ENCODE data around the gene MSRB1. TPM values are rescaled to one million over a fixed set of nuclear protein-coding genes. Genes with fewer than 3 reads are reported as not detected.

MSRB1 gene
- total RNA-seq, 1 donor from 2014 or later: 23.7 TPM

DNA sequence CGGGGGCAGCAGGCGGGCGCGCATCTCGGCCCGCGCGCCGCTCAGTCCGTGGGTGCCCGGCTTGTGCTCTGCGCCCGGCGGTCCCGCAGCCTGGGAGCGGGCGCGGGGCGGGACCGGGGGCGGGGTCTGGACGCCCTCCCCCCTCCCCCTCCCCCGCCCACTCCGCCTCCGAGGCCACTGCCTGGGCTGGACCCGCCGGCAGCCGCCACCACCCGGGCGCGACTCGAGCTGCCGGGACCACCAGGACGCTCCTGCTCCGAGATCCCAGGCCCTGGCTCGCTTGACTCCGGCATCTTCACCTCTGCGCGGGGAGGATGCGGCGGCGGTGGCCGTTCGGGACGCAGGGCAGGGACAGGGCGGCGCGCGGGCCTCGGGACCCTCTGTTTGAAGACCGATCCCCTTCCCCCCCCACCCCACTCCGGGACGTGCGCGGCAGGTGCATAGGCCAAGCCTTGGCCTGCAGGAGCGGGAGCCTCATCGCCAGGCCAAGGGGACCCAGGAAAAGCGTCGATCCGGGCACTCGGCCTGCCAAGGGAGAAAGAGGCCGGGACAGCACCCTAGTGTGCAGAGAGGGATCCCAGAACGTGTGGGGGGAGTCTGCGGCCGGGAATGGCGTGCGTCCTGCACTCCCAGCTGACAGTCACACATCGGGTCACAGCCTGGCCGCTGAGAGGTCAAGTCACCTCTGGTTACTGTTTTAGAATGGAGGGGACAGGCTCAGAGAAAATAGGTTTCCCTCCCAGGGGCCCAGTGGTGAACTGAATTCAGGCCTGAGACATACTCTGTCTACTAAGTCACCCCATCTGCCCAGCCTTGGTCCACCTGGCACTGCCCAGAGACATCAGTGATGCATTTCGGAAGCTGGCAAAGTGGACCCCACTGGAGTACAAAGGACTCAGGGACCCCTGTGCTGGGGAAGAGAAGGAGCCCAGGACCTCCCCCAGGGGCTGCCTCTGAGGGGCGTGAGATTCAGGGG lies 24.4 kb downstream of the MSRB1 start, which contains the start of gene HS3ST6:
Gene HS3ST6, minus strand, starts transcription at position 65 of the 976 bp plus-strand sequence. CDS start 92 bp downstream, outside the sequence.
- TF ChIP-seq, protein P1, sequence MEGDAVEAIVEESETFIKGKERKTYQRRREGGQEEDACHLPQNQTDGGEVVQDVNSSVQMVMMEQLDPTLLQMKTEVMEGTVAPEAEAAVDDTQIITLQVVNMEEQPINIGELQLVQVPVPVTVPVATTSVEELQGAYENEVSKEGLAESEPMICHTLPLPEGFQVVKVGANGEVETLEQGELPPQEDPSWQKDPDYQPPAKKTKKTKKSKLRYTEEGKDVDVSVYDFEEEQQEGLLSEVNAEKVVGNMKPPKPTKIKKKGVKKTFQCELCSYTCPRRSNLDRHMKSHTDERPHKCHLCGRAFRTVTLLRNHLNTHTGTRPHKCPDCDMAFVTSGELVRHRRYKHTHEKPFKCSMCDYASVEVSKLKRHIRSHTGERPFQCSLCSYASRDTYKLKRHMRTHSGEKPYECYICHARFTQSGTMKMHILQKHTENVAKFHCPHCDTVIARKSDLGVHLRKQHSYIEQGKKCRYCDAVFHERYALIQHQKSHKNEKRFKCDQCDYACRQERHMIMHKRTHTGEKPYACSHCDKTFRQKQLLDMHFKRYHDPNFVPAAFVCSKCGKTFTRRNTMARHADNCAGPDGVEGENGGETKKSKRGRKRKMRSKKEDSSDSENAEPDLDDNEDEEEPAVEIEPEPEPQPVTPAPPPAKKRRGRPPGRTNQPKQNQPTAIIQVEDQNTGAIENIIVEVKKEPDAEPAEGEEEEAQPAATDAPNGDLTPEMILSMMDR (IDR thresholded peaks at IDR 0.05; ENCODE audit: insufficient read depth, low read depth, low read length): no peak
- peak; percentile 62 for TF ChIP-seq EZH2 (IDR thresholded peaks at IDR 0.05; ENCODE audit: insufficient read depth, low read length)
- Histone ChIP-seq H3K79me2 (ENCODE audit: insufficient read depth, low read length) (no peaks in the 10 kb centered on the region), H3K27ac (ENCODE audit: low read depth, low read length) (no peak within 1 kb of the TSS), H3K9me3 (ENCODE audit: insufficient read depth, low read depth, low read length) (no peaks in the 10 kb centered on the region), H3K4me1 (ENCODE audit: insufficient read depth, low read length) (no peaks in the 10 kb centered on the region), H3K36me3 (ENCODE audit: insufficient read depth, low read length) (no peaks in the 10 kb centered on the region), H3K27me3 (ENCODE audit: insufficient read depth, low read length) (peaks cover 71% of the 10 kb centered on the region), H3K4me2 (ENCODE audit: low read length) (no peak within 1 kb of the TSS), H3K4me3 (ENCODE audit: insufficient read depth, low read depth, low read length) (no peak within 1 kb of the TSS), H4K20me1 (ENCODE audit: insufficient read depth, low read length) (no peaks in the 10 kb centered on the region), H3K9ac (ENCODE audit: low read length) (no peak within 1 kb of the TSS), H2AFZ (ENCODE audit: low read depth, low read length) (no peak within 1 kb of the TSS)
- peaks cover 2% of the 10 kb centered on the region for H3K4me1 Mint-ChIP-seq (ENCODE audit: low read depth, unreplicated experiment)
- no peak within 1 kb of the TSS for H3K27ac Mint-ChIP-seq (ENCODE audit: unreplicated experiment)
- no peak within 1 kb of the TSS for H3K4me3 Mint-ChIP-seq (ENCODE audit: unreplicated experiment)
- H3K27me3 Mint-ChIP-seq (ENCODE audit: low read depth, unreplicated experiment): peaks cover 63% of the 10 kb centered on the region
- DNase-seq (ENCODE audit: low read depth) (no peak), FAIRE-seq (no peak)
- H3K36me3 Mint-ChIP-seq (ENCODE audit: low read depth, unreplicated experiment): no peaks in the 10 kb centered on the region
- H3K9me3 Mint-ChIP-seq (ENCODE audit: unreplicated experiment): no peaks in the 10 kb centered on the region

DNA sequence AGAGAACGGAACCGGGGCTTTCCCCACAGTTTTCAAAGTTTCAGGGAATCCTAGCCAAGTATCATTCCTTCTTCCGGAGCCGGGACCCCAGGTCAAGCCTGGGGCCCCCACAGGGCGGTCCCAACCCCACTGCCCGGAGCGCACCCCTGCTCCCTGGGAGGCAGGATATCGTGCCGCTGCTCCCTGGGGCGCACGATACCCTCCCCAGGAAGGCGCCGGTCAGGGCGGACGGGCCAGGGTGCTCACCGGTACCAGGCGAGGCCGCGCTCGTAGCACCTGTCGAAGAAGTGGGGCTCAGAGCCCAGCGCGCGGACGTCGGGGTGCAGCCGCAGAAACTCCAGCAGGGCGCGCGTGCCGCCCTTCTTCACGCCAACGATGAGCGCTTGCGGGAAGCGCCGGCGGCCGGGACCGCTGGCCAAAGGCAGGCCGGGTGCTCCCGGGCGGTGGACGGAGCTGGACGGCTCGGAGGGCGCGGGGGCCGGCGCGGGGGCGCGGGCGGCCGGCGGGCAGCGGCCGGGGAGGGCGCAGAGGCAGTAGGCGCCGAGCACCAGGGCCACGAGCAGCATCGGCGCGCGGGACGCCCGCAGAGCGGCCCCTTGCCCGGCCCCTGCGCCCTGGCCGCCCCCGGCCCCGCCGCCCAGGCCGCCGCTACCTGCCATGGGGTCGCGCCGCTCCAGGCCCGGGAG lies 25.2 kb downstream of the MSRB1 start:
- peak; percentile 94 for TF ChIP-seq EZH2 (IDR thresholded peaks at IDR 0.05; ENCODE audit: insufficient read depth, low read length)
- TF ChIP-seq, protein P1 (IDR thresholded peaks at IDR 0.05; ENCODE audit: insufficient read depth, low read depth, low read length): no peak
- Mint-ChIP-seq H3K36me3 (ENCODE audit: low read depth, unreplicated experiment) (no peaks in the 10 kb centered on the region), H3K27me3 (ENCODE audit: low read depth, unreplicated experiment) (peaks cover 59% of the 10 kb centered on the region), H3K9me3 (ENCODE audit: unreplicated experiment) (no peaks in the 10 kb centered on the region), H3K4me3 (ENCODE audit: unreplicated experiment) (no peak overlapping the region), H3K4me1 (ENCODE audit: low read depth, unreplicated experiment) (peaks cover 2% of the 10 kb centered on the region), H3K27ac (ENCODE audit: unreplicated experiment) (no peak overlapping the region)
- Histone ChIP-seq H3K27me3 (ENCODE audit: insufficient read depth, low read length) (peaks cover 64% of the 10 kb centered on the region), H3K36me3 (ENCODE audit: insufficient read depth, low read length) (no peaks in the 10 kb centered on the region), H3K27ac (ENCODE audit: low read depth, low read length) (no peak overlapping the region), H3K9me3 (ENCODE audit: insufficient read depth, low read depth, low read length) (no peaks in the 10 kb centered on the region), H3K79me2 (ENCODE audit: insufficient read depth, low read length) (no peaks in the 10 kb centered on the region), H3K4me1 (ENCODE audit: insufficient read depth, low read length) (no peaks in the 10 kb centered on the region), H3K9ac (ENCODE audit: low read length) (no peak overlapping the region), H2AFZ (ENCODE audit: low read depth, low read length) (no peak overlapping the region), H4K20me1 (ENCODE audit: insufficient read depth, low read length) (no peaks in the 10 kb centered on the region), H3K4me2 (ENCODE audit: low read length) (no peak overlapping the region), H3K4me3 (ENCODE audit: insufficient read depth, low read depth, low read length) (no peak overlapping the region)
- DNase-seq (ENCODE audit: low read depth) (no peak), FAIRE-seq (no peak)

All from astrocyte (in vitro differentiated cells and primary cell).